Right cardiac atrium (tissue), 5 donors: Measurements from ENCODE around the gene GCN1. TPM values are rescaled to one million over a fixed set of nuclear protein-coding genes. Genes with fewer than 3 reads are reported as not detected.

Experiments
- ATAC-seq, 2 donors: fragments of 200-7000 bp; cut with Tn5 transposase; one replicate each; pipeline versions ENCODE4 v1.8.0 to v1.9.1; 2020; ENCODE audit warnings: moderate library complexity in 2 of 2, mild to moderate bottlenecking in 1 of 2
- DNase-seq, 3 donors: peaks; one replicate each; pipeline ENCODE4 v3.0.0-alpha.2; 2020
- H3K27ac ChIP-seq: one replicate; pipeline ENCODE4 v1.5.1; 2013; ENCODE audit warnings: mild to moderate bottlenecking, low read length, control low read depth, moderate library complexity
- H3K27me3 ChIP-seq: one replicate; pipeline ENCODE4 v1.6.1; 2013; ENCODE audit not compliant: control insufficient read depth, insufficient read depth
- H3K4me1 ChIP-seq: one replicate; pipeline ENCODE4 v1.6.1; 2013; ENCODE audit warnings: low read length; ENCODE audit not compliant: control insufficient read depth, insufficient read depth
- H3K4me3 ChIP-seq: one replicate; pipeline ENCODE4 v1.5.1; 2013; ENCODE audit warnings: low read length, control low read depth
- H3K9me3 ChIP-seq: one replicate; pipeline ENCODE4 v1.6.1; 2013; ENCODE audit warnings: low read length; ENCODE audit not compliant: control insufficient read depth
- WGBS: extraction: QIAGEN DNeasy Blood & Tissue Kit; methylation state at CpG from one replicate; pipeline ENCODE4 v1.1.7; 2013; 5-methylcytosine and 5-hydroxymethylcytosine counted together
- intact Hi-C, 4 donors: fragments of 100-400 bp; cut with DNase I; formaldehyde crosslinking; loops; one replicate each; pipeline versions ENCODE4 v1.11.0 to v1.14.0; 2022 to 2023
- long read RNA-seq, 4 donors: library from polyadenylated mRNA; unstranded; transcript quantifications; one replicate each; pipeline ENCODE4 v2.0.0, GENCODE V29; 2020 to 2021
- polyA plus RNA-seq: library from polyadenylated mRNA; stranded (reverse); fragments of 200-250 nt; gene quantifications from one replicate; pipeline ENCODE4 v1.2.3, GENCODE V29; 2013
- total RNA-seq, 4 donors: library from RNA; stranded (reverse); fragmentation: NEBNext Ultra II Directional; extraction: Animal tissue kit (Norgen Biotek cat#: 25700); gene quantifications; one replicate each; pipeline ENCODE4 v1.2.1, GENCODE V29; 2021
- donor health status: healthy with polysubstance abuse.
- donor health status: DM: no; HTN: yes; CAD: no.
- donor health status: DM: no; HTN: no; CAD: no.
- donor health status: DM: no; HTN: yes; CAD: no; lungs with severe emphysema.
- donor health status: DM: yes; HTN: yes; CAD: no.

GCN1 gene
- total RNA-seq (10 to 100 TPM; 32.9 to 41.4 (median 35.5) TPM), polyA plus RNA-seq (10.6 TPM)
- long read RNA-seq, donor 1, full-length matches to known transcripts, result 2 of 36 reads
- long read RNA-seq, donor 1, partial matches to known transcripts, result 33 of 36 reads
- long read RNA-seq, donor 1, other reads (novel, unspliced or antisense), result 1 of 36 reads
- long read RNA-seq, donor 2, partial matches to known transcripts, result 25 of 27 reads
- long read RNA-seq, donor 2, other reads (novel, unspliced or antisense), result 2 of 27 reads
- long read RNA-seq, donor 3, full-length matches to known transcripts, result 1 of 60 reads
- long read RNA-seq, donor 3, partial matches to known transcripts, result 54 of 60 reads
- long read RNA-seq, donor 3, other reads (novel, unspliced or antisense), result 5 of 60 reads
- long read RNA-seq, donor 4, full-length matches to known transcripts, result 3 of 17 reads
- long read RNA-seq, donor 4, partial matches to known transcripts, result 10 of 17 reads
- long read RNA-seq, donor 4, other reads (novel, unspliced or antisense), result 4 of 17 reads

- Histone ChIP-seq H3K4me3 (peak within 1 kb of the TSS; percentile 94), H3K27me3 (no peaks in the 10 kb centered on the region), H3K4me1 (peaks cover 7% of the 10 kb centered on the region), H3K27ac (peak within 1 kb of the TSS; percentile 99), H3K9me3 (no peaks in the 10 kb centered on the region)
- ATAC-seq (peak; percentile 95), DNase-seq (peak; percentile 85 to 95 (median 94))
- WGBS, result 2% methylated on average over 62 of the region's 62 CpGs
- intact Hi-C loops, result no loop called here
Measured at GRCh38 chr12:120194534-120195395, at the start of gene GCN1. Gene GCN1, minus strand, starts transcription at chr12:120194715. Its CDS starts 18 bp downstream, at chr12:120194697.

GRCh38 chr12:120242971-120243699 is 48.6 kb upstream of the GCN1 start:
- intact Hi-C loops, result no loop called here
- 79% methylated on average over 8 of the region's 8 CpGs for WGBS
- no peaks in the 10 kb centered on the region for H3K27me3 ChIP-seq
- H3K4me1 ChIP-seq, result peaks cover 46% of the 10 kb centered on the region
- no peaks in the 10 kb centered on the region for H3K9me3 ChIP-seq
- DNase-seq (peak in 1 of 3 donors; percentile 33), ATAC-seq (no peak)
- no peak overlapping the region for H3K4me3 ChIP-seq
- H3K27ac ChIP-seq, result peak overlapping the region; percentile 74

- Histone ChIP-seq H3K27ac (peak overlapping the region; percentile 74), H3K4me1 (peaks cover 50% of the 10 kb centered on the region), H3K27me3 (no peaks in the 10 kb centered on the region), H3K9me3 (no peaks in the 10 kb centered on the region), H3K4me3 (no peak overlapping the region)
- intact Hi-C loops, result no loop called here
- WGBS, result 40% methylated on average over 9 of the region's 9 CpGs
- DNase-seq, result peak in 2 of 3 donors; percentile 51 to 76
- peak; percentile 57 to 86 for ATAC-seq
Measured at GRCh38 chr12:120242275-120242799, 47.8 kb upstream of the GCN1 start.

DNA sequence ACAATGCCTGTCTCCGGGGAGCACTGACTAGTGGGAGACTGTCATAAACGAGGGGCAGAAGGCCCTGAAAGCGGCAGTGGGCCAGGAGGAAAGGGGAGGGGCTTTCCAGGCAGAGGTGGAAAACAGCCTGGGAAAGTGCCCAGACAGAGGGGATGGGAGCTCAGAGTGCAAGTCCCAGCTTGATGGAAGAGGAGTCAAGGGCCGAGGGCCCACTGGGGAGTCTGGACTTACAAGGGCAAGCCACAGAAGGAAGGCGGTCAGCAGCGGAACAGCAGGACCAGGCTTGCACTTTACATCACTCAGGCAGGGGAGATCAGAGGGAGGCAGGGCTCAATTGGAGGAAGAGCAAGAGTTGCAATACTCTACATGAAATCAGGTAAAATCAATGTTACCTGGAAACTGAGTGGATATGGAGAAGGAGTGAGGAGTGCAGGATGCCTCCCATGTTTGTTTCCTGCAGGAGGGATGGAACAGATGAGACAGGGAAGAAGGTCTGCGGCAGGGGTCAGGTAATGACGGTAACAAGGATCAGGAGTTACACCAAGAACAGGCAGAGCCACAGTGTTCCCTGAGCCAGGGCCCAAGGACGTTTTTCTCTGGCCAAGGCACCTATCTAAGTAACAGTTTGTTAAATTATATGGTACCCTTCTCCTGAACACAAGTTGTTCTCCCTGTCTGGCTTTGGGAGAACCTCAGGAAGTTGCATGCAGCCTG is 47.2 kb upstream of the GCN1 start:
- ATAC-seq (no peak), DNase-seq (peak in 1 of 3 donors; percentile 63)
- no peaks in the 10 kb centered on the region for H3K9me3 ChIP-seq
- intact Hi-C loops, result no loop called here
- H3K27me3 ChIP-seq, result no peaks in the 10 kb centered on the region
- peak overlapping the region; percentile 74 for H3K27ac ChIP-seq
- H3K4me1 ChIP-seq, result peaks cover 50% of the 10 kb centered on the region
- WGBS, result 40% methylated on average over 9 of the region's 9 CpGs
- H3K4me3 ChIP-seq, result no peak overlapping the region

DNA sequence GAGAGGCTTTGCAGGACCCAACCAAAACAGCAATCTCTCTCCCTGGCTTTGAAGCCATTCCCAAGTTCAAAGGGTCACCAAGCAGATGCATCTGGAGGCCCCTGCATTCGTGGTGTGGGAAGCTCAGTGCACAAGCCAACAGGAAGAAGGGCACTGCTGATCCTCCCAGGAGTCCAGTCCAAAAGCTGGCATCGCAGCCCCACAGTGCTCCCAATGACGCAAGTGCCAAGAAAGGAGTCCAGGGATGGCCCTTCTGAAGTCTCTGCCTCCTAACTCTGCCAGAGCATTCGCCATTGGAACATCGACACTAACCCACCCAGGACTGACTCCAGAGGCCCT is 45.9 kb upstream of the GCN1 start:
- no peaks in the 10 kb centered on the region for H3K27me3 ChIP-seq
- no peak overlapping the region for H3K4me3 ChIP-seq
- WGBS, result 58% methylated on average over 5 of the region's 5 CpGs
- peaks cover 59% of the 10 kb centered on the region for H3K4me1 ChIP-seq
- peak overlapping the region; percentile 22 for H3K27ac ChIP-seq
- ATAC-seq (no peak), DNase-seq (peak in 1 of 3 donors; percentile 52)
- H3K9me3 ChIP-seq, result no peaks in the 10 kb centered on the region
- intact Hi-C loops, result no loop called here

DNA sequence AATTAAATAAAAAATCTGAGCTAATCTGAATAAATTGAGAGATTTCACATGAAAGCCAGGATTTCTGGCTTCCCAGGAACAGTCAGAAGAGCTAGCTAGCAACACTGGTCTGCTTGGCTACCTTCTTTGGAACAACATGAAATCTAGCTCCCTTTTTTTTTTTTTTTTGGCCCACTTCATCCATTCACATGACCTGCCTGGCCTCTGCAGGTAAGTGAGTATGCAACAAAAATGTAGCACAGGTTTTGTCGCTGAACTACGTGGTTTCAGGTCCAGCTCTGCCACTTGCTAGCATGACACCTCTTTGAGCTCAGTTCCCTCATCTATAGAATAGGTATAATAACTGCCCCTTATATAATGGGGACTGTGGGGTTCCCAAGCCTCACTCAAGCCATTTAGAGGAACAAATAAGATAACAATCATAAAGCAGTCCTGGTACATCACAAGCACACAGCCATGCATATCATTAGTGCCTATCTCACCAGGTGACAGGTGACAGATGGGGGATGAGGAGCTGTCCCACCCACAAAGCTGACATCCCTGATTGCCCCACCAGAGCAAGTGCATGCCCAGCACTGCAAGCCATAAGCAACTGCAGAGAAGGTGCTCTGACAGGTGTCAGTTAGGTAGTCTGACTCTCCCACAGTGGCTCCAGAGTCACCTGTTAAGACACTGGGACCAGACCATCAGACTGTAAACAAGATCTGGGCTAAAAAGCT is 45.4 kb upstream of the GCN1 start:
- Histone ChIP-seq H3K9me3 (no peaks in the 10 kb centered on the region), H3K4me1 (peaks cover 62% of the 10 kb centered on the region)

DNA sequence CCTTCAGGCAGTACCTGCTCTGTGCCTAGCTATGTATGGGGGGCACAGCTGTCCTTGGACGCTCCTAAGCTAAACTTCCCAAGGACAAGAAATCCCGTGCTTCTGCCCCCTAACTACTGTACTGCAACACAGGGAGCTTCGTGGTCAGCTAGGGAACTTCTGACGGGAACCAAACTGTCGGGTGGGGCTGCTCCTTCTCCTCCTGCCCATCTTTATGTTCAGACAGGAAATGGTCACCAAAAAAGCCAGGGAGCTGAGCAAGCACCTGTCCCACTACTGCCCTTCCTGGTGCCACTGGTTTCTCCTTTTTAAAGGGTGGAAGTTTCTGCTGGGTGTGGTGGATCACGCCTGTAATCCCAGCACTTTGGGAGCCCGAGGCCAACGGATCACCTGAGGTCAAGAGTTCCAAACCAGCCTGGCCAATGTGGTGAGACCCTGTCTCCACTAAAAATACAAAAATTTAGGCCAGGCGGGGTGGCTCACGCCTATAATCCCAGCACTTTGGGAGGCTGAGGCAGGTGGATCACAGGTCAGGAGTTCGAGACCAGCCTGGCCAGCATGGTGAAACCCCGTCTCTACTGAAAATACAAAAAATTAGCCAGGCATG is 44.4 kb upstream of the GCN1 start:
- Histone ChIP-seq H3K27me3 (no peaks in the 10 kb centered on the region), H3K9me3 (no peaks in the 10 kb centered on the region), H3K27ac (peak overlapping the region; percentile 44), H3K4me3 (no peak overlapping the region), H3K4me1 (peaks cover 69% of the 10 kb centered on the region)
- DNase-seq (peak in 1 of 3 donors; percentile 44), ATAC-seq (no peak)
- WGBS, result 80% methylated on average over 12 of the region's 12 CpGs
- intact Hi-C loops, result no loop called here

More for the DNA sequence above, 45.4 kb upstream of the GCN1 start:
- peak overlapping the region; percentile 22 for H3K27ac ChIP-seq
- no peak for ATAC-seq
- intact Hi-C loops, result no loop called here
- DNase-seq, result peak in 1 of 3 donors; percentile 7
- WGBS, result 93% methylated on average over 2 of the region's 2 CpGs
- H3K4me3 ChIP-seq, result no peak overlapping the region
- H3K27me3 ChIP-seq, result no peaks in the 10 kb centered on the region

DNA sequence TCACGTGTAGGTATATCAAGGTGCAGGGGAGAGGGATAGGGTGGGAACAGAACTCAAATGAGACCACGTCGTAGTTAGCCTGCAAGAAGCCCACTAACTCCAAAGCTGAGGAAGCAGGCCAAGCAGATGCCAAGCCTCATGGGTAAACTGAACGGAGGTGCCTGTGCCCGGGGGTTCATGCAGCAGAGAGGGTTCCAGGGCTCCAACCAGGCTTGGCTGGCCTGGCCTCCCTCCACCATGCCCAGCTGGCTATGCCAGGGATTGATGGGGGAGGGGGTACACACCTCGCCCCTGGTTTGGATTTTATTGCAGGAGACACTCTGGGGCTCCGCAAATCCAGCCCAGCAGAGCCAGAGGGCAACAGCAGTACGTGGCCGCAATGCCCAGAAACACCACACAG is 43.7 kb upstream of the GCN1 start:
- no peaks in the 10 kb centered on the region for H3K27me3 ChIP-seq
- 52% methylated on average over 9 of the region's 9 CpGs for WGBS
- peaks cover 75% of the 10 kb centered on the region for H3K4me1 ChIP-seq
- H3K9me3 ChIP-seq, result no peaks in the 10 kb centered on the region
- H3K4me3 ChIP-seq, result no peak overlapping the region
- H3K27ac ChIP-seq, result peak overlapping the region; percentile 88
- intact Hi-C loops, result no loop called here
- no peak for ATAC-seq
- DNase-seq, result peak in 1 of 3 donors; percentile 42

- H3K4me1 ChIP-seq, result peaks cover 78% of the 10 kb centered on the region
- intact Hi-C loops, result no loop called here
- peak overlapping the region; percentile 88 for H3K27ac ChIP-seq
- WGBS, result 28% methylated on average over 13 of the region's 13 CpGs
- no peak overlapping the region for H3K4me3 ChIP-seq
- H3K9me3 ChIP-seq, result no peaks in the 10 kb centered on the region
- ATAC-seq (peak in 1 of 2 donors; percentile 6), DNase-seq (peak; percentile 83 to 91 (median 91))
- H3K27me3 ChIP-seq, result no peaks in the 10 kb centered on the region
Measured at GRCh38 chr12:120237360-120238171, 43.1 kb upstream of the GCN1 start.
